Gastrocnemius medialis (tissue), 4 donors: Measurements from ENCODE around the gene IGFBP2.

Experiments used
- POLR2A ChIP-seq, 2 donors: fragments of 450-650 bp; IDR thresholded peaks; one replicate each; pipeline ENCODE4 v1.6.1; 2017; ENCODE audit warnings: antibody characterized with exemption in 2 of 2, mild to moderate bottlenecking in 2 of 2, moderate library complexity in 2 of 2
- TF ChIP-seq, protein P1 (sequence below), 5 experiments: fragments of 450-650 bp in 3 of 5; fragments of 200-600 bp in 2 of 5; sonication (generic) in 2 of 5; IDR thresholded peaks in 4 of 5; conservative IDR thresholded peaks in 1 of 5; 1 replicate in 4 of 5; 2 replicates in 1 of 5; pipeline ENCODE4 v1.5.1; 2016 to 2019; ENCODE audit warnings: antibody characterized with exemption in 5 of 5, mild to moderate bottlenecking in 3 of 5, moderate library complexity in 3 of 5

DNA sequence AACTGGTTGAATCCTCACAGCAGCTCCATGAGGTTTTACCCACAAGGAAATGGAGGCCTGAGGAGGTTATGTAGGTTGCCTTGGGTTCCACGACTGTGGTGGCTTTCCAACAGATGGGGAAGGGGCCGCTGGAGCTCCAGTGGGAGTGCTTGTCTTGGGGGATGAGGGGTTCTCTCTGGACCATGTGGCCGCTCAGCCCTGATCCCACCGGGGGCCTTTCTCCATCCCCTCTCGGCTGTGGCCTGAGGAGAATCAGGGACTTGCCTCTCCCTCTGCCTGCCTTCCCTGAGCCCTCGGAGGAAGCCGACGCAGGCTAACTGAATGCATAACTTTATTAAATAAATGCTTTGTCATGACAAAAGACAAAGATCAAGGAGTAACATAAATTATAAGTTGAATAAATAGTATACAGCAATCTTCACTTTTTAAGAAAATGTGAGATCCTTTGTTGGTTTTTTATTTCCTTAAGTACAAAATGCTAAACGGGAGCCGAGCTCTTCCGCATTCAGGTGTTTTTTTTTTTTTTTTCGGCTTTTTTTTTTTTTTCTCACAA lies 38.6 kb downstream of the IGFBP2 start:
- no peak for TF ChIP-seq POLR2A (IDR thresholded peaks at IDR 0.05)
- TF ChIP-seq, protein P1, sequence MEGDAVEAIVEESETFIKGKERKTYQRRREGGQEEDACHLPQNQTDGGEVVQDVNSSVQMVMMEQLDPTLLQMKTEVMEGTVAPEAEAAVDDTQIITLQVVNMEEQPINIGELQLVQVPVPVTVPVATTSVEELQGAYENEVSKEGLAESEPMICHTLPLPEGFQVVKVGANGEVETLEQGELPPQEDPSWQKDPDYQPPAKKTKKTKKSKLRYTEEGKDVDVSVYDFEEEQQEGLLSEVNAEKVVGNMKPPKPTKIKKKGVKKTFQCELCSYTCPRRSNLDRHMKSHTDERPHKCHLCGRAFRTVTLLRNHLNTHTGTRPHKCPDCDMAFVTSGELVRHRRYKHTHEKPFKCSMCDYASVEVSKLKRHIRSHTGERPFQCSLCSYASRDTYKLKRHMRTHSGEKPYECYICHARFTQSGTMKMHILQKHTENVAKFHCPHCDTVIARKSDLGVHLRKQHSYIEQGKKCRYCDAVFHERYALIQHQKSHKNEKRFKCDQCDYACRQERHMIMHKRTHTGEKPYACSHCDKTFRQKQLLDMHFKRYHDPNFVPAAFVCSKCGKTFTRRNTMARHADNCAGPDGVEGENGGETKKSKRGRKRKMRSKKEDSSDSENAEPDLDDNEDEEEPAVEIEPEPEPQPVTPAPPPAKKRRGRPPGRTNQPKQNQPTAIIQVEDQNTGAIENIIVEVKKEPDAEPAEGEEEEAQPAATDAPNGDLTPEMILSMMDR (IDR thresholded peaks at IDR 0.05 in 4 of 5, conservative IDR thresholded peaks at IDR 0.05 in 1 of 5), result no peak
